ENCODE measurements around the gene GZF1.

DNA sequence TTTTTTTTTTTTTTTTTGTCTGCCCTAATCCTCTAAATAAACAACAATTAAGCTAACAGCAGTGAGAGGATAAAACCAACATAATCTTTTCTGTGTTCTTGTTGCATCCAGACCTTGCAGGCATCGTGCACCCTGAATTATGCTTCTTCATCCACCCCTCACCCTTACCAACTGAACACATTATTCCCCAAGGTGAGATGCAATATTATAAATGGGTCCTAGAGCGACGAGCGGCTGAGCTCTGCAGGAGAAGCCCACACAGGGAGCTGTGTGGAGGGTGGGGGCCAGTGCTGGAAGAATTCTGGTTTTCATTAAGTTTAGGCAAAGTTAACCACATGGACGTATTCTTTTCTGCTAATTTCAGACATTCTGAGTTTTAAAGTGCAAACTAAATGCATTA is 43.6 kb upstream of the GZF1 start:
- no peak for TF ChIP-seq CHD2 (IDR thresholded peaks at IDR 0.05; ENCODE audit: low read length, partially characterized antibody)
- TF ChIP-seq, protein P1, sequence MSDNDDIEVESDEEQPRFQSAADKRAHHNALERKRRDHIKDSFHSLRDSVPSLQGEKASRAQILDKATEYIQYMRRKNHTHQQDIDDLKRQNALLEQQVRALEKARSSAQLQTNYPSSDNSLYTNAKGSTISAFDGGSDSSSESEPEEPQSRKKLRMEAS (IDR thresholded peaks at IDR 0.05; ENCODE audit: low read depth) = no peak
- TF ChIP-seq, protein P2, sequence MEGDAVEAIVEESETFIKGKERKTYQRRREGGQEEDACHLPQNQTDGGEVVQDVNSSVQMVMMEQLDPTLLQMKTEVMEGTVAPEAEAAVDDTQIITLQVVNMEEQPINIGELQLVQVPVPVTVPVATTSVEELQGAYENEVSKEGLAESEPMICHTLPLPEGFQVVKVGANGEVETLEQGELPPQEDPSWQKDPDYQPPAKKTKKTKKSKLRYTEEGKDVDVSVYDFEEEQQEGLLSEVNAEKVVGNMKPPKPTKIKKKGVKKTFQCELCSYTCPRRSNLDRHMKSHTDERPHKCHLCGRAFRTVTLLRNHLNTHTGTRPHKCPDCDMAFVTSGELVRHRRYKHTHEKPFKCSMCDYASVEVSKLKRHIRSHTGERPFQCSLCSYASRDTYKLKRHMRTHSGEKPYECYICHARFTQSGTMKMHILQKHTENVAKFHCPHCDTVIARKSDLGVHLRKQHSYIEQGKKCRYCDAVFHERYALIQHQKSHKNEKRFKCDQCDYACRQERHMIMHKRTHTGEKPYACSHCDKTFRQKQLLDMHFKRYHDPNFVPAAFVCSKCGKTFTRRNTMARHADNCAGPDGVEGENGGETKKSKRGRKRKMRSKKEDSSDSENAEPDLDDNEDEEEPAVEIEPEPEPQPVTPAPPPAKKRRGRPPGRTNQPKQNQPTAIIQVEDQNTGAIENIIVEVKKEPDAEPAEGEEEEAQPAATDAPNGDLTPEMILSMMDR (IDR thresholded peaks at IDR 0.05) = no peak

All from SK-N-SH (cell line).